Astrocyte (in vitro differentiated cells and primary cell): ENCODE data around the gene EDIL3. TPM values are rescaled to one million over a fixed set of nuclear protein-coding genes. Genes with fewer than 3 reads are reported as not detected.
"Not testable (repeated sequence)": the region's sequence is repeated elsewhere in the genome, so short reads cannot be mapped to it uniquely, and the experiment has no call there.

Experiments
- DNase-seq: peaks from one replicate; pipeline ENCODE4 v3.0.0-alpha.2; 2010; ENCODE audit warnings: low read depth
- FAIRE-seq: peaks from 2 replicates; lab custom pipeline; 2011; peaks lifted over from hg19 to GRCh38; lab: Jason Lieb, UNC
- H2AFZ ChIP-seq: 2 replicates; pipeline ENCODE4 v1.6.0; 2012; ENCODE audit warnings: low read depth, low read length, inconsistent platforms
- H3K27ac ChIP-seq: 2 replicates; pipeline ENCODE4 v1.5.1; 2011; ENCODE audit warnings: low read depth, low read length, inconsistent platforms
- H3K27me3 ChIP-seq: 2 replicates; pipeline ENCODE4 v1.6.0; 2011; ENCODE audit warnings: low read length, inconsistent platforms; ENCODE audit not compliant: insufficient read depth
- H3K36me3 ChIP-seq: 2 replicates; pipeline ENCODE4 v1.5.1; 2011; ENCODE audit warnings: low read length, inconsistent platforms; ENCODE audit not compliant: insufficient read depth
- H3K4me1 ChIP-seq: 2 replicates; pipeline ENCODE4 v1.5.1; 2011; ENCODE audit warnings: low read length, inconsistent platforms; ENCODE audit not compliant: insufficient read depth
- H3K4me2 ChIP-seq: 2 replicates; pipeline ENCODE4 v1.6.0; 2012; ENCODE audit warnings: low read length, inconsistent platforms
- H3K4me3 ChIP-seq: 2 replicates; pipeline ENCODE4 v1.5.1; 2011; ENCODE audit warnings: low read depth, mild to moderate bottlenecking, low read length, inconsistent platforms; ENCODE audit not compliant: insufficient read depth
- H3K79me2 ChIP-seq: 2 replicates; pipeline ENCODE4 v1.6.0; 2012; ENCODE audit warnings: mild to moderate bottlenecking, low read length, inconsistent platforms; ENCODE audit not compliant: insufficient read depth
- H3K9ac ChIP-seq: 2 replicates; pipeline ENCODE4 v1.6.0; 2012; ENCODE audit warnings: mild to moderate bottlenecking, low read length, inconsistent platforms
- H3K9me3 ChIP-seq: 2 replicates; pipeline ENCODE4 v1.5.1; 2012; ENCODE audit warnings: low read depth, mild to moderate bottlenecking, low read length, inconsistent platforms; ENCODE audit not compliant: insufficient read depth
- H4K20me1 ChIP-seq: 2 replicates; pipeline ENCODE4 v1.6.0; 2012; ENCODE audit warnings: low read length, inconsistent platforms; ENCODE audit not compliant: insufficient read depth
- H3K27ac Mint-ChIP-seq: one replicate; pipeline ENCODE4 v1.8.0; 2021; ENCODE audit warnings: mild to moderate bottlenecking, mixed read lengths; ENCODE audit not compliant: unreplicated experiment
- H3K27me3 Mint-ChIP-seq: one replicate; pipeline ENCODE4 v1.8.0; 2021; ENCODE audit warnings: low read depth, mixed read lengths; ENCODE audit not compliant: unreplicated experiment
- H3K36me3 Mint-ChIP-seq: one replicate; pipeline ENCODE4 v1.8.0; 2021; ENCODE audit warnings: low read depth, mixed read lengths; ENCODE audit not compliant: unreplicated experiment
- H3K4me1 Mint-ChIP-seq: one replicate; pipeline ENCODE4 v1.8.0; 2021; ENCODE audit warnings: low read depth, mixed read lengths; ENCODE audit not compliant: unreplicated experiment
- H3K4me3 Mint-ChIP-seq: one replicate; pipeline ENCODE4 v1.8.0; 2021; ENCODE audit warnings: mild to moderate bottlenecking, moderate library complexity, mixed read lengths; ENCODE audit not compliant: unreplicated experiment
- H3K9me3 Mint-ChIP-seq: one replicate; pipeline ENCODE4 v1.8.0; 2021; ENCODE audit warnings: mild to moderate bottlenecking, mixed read lengths; ENCODE audit not compliant: unreplicated experiment
- CTCF ChIP-seq: IDR thresholded peaks from 2 replicates; pipeline ENCODE4 v1.5.1; 2011; ENCODE audit warnings: low read depth, mild to moderate bottlenecking, inconsistent platforms, low read length, moderate library complexity; ENCODE audit not compliant: insufficient read depth
- EZH2 ChIP-seq: IDR thresholded peaks from 2 replicates; pipeline ENCODE4 v1.6.1; 2012; ENCODE audit warnings: mild to moderate bottlenecking, low read length, inconsistent platforms; ENCODE audit not compliant: insufficient read depth
- total RNA-seq: library from RNA; stranded (reverse); gene quantifications from 2 replicates; pipeline ENCODE4 v1.2.1, GENCODE V29; 2021

EDIL3 gene
- total RNA-seq, 1 donor from 2014 or later, result 226 TPM

- Histone ChIP-seq H3K36me3 (peaks cover 2% of the 10 kb centered on the region), H3K4me1 (no peaks in the 10 kb centered on the region), H3K4me3 (no peak overlapping the region), H3K27me3 (no peaks in the 10 kb centered on the region), H3K9ac (no peak overlapping the region), H3K27ac (no peak overlapping the region), H3K4me2 (no peak overlapping the region), H2AFZ (no peak overlapping the region), H3K9me3 (no peaks in the 10 kb centered on the region), H4K20me1 (peaks cover 15% of the 10 kb centered on the region), H3K79me2 (no peaks in the 10 kb centered on the region)
- H3K4me1 Mint-ChIP-seq, result peaks cover 2% of the 10 kb centered on the region
- H3K4me3 Mint-ChIP-seq, result no peak overlapping the region
- H3K27me3 Mint-ChIP-seq, result no peaks in the 10 kb centered on the region
- FAIRE-seq, result no peak
- peaks cover 10% of the 10 kb centered on the region for H3K36me3 Mint-ChIP-seq
- H3K27ac Mint-ChIP-seq, result no peak overlapping the region
- DNase-seq, result no peak
- no peaks in the 10 kb centered on the region for H3K9me3 Mint-ChIP-seq
- TF ChIP-seq EZH2, result no peak
- TF ChIP-seq CTCF, result no peak
Measured at GRCh38 chr5:84163671-84164070, 221.0 kb downstream of the EDIL3 start.

- Mint-ChIP-seq H3K4me1 (no peaks in the 10 kb centered on the region), H3K4me3 (no peak overlapping the region)
Measured at GRCh38 chr5:84162695-84163094, 222.0 kb downstream of the EDIL3 start.

GRCh38 chr5:84160650-84161049, 224.0 kb downstream of the EDIL3 start:
- H3K4me1 ChIP-seq, H3K4me3 Mint-ChIP-seq, H3K4me1 Mint-ChIP-seq, H3K79me2 ChIP-seq, H3K4me2 ChIP-seq, H3K27ac ChIP-seq, H3K4me3 ChIP-seq, H3K36me3 ChIP-seq, H3K27ac Mint-ChIP-seq, DNase-seq, H3K9me3 Mint-ChIP-seq, FAIRE-seq, H3K36me3 Mint-ChIP-seq, H3K27me3 Mint-ChIP-seq, H3K27me3 ChIP-seq, H3K9me3 ChIP-seq, H3K9ac ChIP-seq, H2AFZ ChIP-seq: not testable (repeated sequence)
- peaks cover 16% of the 10 kb centered on the region for H4K20me1 ChIP-seq

More at GRCh38 chr5:84162695-84163094, 222.0 kb downstream of the EDIL3 start:
- H3K27ac ChIP-seq, result no peak overlapping the region
- H3K36me3 ChIP-seq, result peaks cover 2% of the 10 kb centered on the region
- H3K79me2 ChIP-seq, result no peaks in the 10 kb centered on the region
- no peak overlapping the region for H3K9ac ChIP-seq
- peaks cover 12% of the 10 kb centered on the region for H4K20me1 ChIP-seq
- H3K27me3 Mint-ChIP-seq, result no peaks in the 10 kb centered on the region
- H3K4me2 ChIP-seq, result no peak overlapping the region
- no peak for DNase-seq
- no peak overlapping the region for H2AFZ ChIP-seq
- H3K27me3 ChIP-seq, result no peaks in the 10 kb centered on the region
- H3K4me1 ChIP-seq, result no peaks in the 10 kb centered on the region
- no peak for FAIRE-seq
- peaks cover 10% of the 10 kb centered on the region for H3K36me3 Mint-ChIP-seq
- H3K9me3 ChIP-seq, result no peaks in the 10 kb centered on the region
- H3K4me3 ChIP-seq, result no peak overlapping the region
- H3K27ac Mint-ChIP-seq, result no peak overlapping the region
- no peaks in the 10 kb centered on the region for H3K9me3 Mint-ChIP-seq
- TF ChIP-seq CTCF (no peak), EZH2 (no peak)
